Neural cell (in vitro differentiated cells): Measurements from ENCODE around the gene CNTFR. TPM values are rescaled to one million over a fixed set of nuclear protein-coding genes. Genes with fewer than 3 reads are reported as not detected.
"Not testable (repeated sequence)": the region's sequence is repeated elsewhere in the genome, so short reads cannot be mapped to it uniquely, and the experiment has no call there.

Experiments
- H2AFZ ChIP-seq: fragments of 200-600, 300-800 bp; sonication (generic), shearing (Covaris generic); 2 replicates; pipeline ENCODE4 v1.6.0; 2014; ENCODE audit warnings: low read depth, mild to moderate bottlenecking, antibody characterized with exemption, low read length, moderate library complexity
- H3F3A ChIP-seq: fragments of 200-600 bp; shearing (Covaris generic); 2 replicates; pipeline ENCODE4 v1.6.1; 2016; ENCODE audit warnings: mild to moderate bottlenecking, moderate library complexity, mixed read lengths, antibody characterized with exemption, low read length; ENCODE audit not compliant: insufficient read depth, poor library complexity, severe bottlenecking
- H3K27ac ChIP-seq: fragments of 200-600, 300-800 bp; sonication (generic), shearing (Covaris generic); 2 replicates; pipeline ENCODE4 v1.5.1; 2014; ENCODE audit warnings: mild to moderate bottlenecking, low read length, moderate library complexity
- H3K27me3 ChIP-seq: fragments of 300-800, 200-600 bp; sonication (generic), shearing (Covaris generic); 2 replicates; pipeline ENCODE4 v1.6.0; 2014; ENCODE audit warnings: mild to moderate bottlenecking, low read depth, low read length, moderate library complexity; ENCODE audit not compliant: insufficient read depth
- H3K36me3 ChIP-seq: fragments of 300-800, 200-600 bp; sonication (generic), shearing (Covaris generic); 2 replicates; pipeline ENCODE4 v1.5.1; 2014; ENCODE audit warnings: mild to moderate bottlenecking, antibody characterized with exemption, low read length, moderate library complexity; ENCODE audit not compliant: insufficient read depth
- H3K4me2 ChIP-seq: fragments of 300-800, 200-600 bp; sonication (generic), shearing (Covaris generic); 2 replicates; pipeline ENCODE4 v1.6.0; 2014; ENCODE audit warnings: mild to moderate bottlenecking, low read length
- H3K4me3 ChIP-seq: fragments of 300-800, 200-600 bp; sonication (generic), shearing (Covaris generic); 2 replicates; pipeline ENCODE4 v1.5.1; 2014; ENCODE audit warnings: mild to moderate bottlenecking, low read length, moderate library complexity
- H3K79me2 ChIP-seq: fragments of 200-600 bp; shearing (Covaris generic); replicated peaks from 2 replicates; pipeline ENCODE4 v1.6.0; 2014; ENCODE audit warnings: mild to moderate bottlenecking, low read length, moderate library complexity; ENCODE audit not compliant: insufficient read depth
- H3K9ac ChIP-seq: fragments of 300-800, 200-600 bp; sonication (generic), shearing (Covaris generic); 2 replicates; pipeline ENCODE4 v1.6.1; 2016; ENCODE audit warnings: mild to moderate bottlenecking, low read length, mixed read lengths
- H3K9me2 ChIP-seq: fragments of 200-600 bp; shearing (Covaris generic); 2 replicates; pipeline ENCODE4 v1.6.1; 2016; ENCODE audit warnings: mild to moderate bottlenecking, low read length, mixed read lengths; ENCODE audit not compliant: insufficient read depth
- H3K9me3 ChIP-seq: fragments of 200-600, 300-800 bp; sonication (generic), shearing (Covaris generic); 2 replicates; pipeline ENCODE4 v1.6.1; 2016; ENCODE audit warnings: mild to moderate bottlenecking, mixed run types, low read length, moderate library complexity, mixed read lengths
- H4K20me1 ChIP-seq: fragments of 200-600 bp; shearing (Covaris generic); 2 replicates; pipeline ENCODE4 v1.6.1; 2016; ENCODE audit warnings: mild to moderate bottlenecking, mixed run types; ENCODE audit not compliant: insufficient read depth
- EP300 ChIP-seq: fragments of 450-650 bp; conservative IDR thresholded peaks from 2 replicates; pipeline ENCODE4 v1.6.1; 2014; ENCODE audit warnings: antibody characterized with exemption, mild to moderate bottlenecking, moderate library complexity; ENCODE audit not compliant: poor library complexity, severe bottlenecking
- EZH2 ChIP-seq: fragments of 200-600, 300-800 bp; shearing (Covaris generic), sonication (generic); IDR thresholded peaks from 2 replicates; pipeline ENCODE4 v1.6.1; 2014; ENCODE audit warnings: antibody characterized with exemption, low read length, borderline replicate concordance, mild to moderate bottlenecking; ENCODE audit not compliant: insufficient read depth, poor library complexity, severe bottlenecking
- MXI1 ChIP-seq: fragments of 450-650 bp; conservative IDR thresholded peaks from 2 replicates; pipeline ENCODE4 v1.6.1; 2014; ENCODE audit warnings: antibody characterized with exemption, mild to moderate bottlenecking; ENCODE audit not compliant: poor library complexity, severe bottlenecking
- POLR2AphosphoS5 ChIP-seq: IDR thresholded peaks from 2 replicates; pipeline ENCODE4 v1.6.1; 2012
- RAD21 ChIP-seq: fragments of 450-650 bp; conservative IDR thresholded peaks from 2 replicates; pipeline ENCODE4 v1.6.1; 2014; ENCODE audit warnings: antibody characterized with exemption, mild to moderate bottlenecking, moderate library complexity
- SMC3 ChIP-seq: fragments of 450-650 bp; conservative IDR thresholded peaks from 2 replicates; pipeline ENCODE4 v1.6.1; 2014; ENCODE audit warnings: antibody characterized with exemption, mild to moderate bottlenecking, moderate library complexity; ENCODE audit not compliant: poor library complexity
- TAF1 ChIP-seq: IDR thresholded peaks from 2 replicates; pipeline ENCODE4 v1.6.1; 2012; ENCODE audit warnings: low read depth
- polyA plus RNA-seq: library from polyadenylated mRNA; depleted of rRNA; stranded (reverse); fragments of >200 nt; gene quantifications from 2 replicates; pipeline ENCODE4 v1.2.3, GENCODE V29; 2014
- TF ChIP-seq, protein P1 (sequence below): IDR thresholded peaks from 2 replicates; pipeline ENCODE4 v1.6.1; 2012; ENCODE audit warnings: borderline replicate concordance
- TF ChIP-seq, protein P2 (sequence below): fragments of 450-650 bp; IDR thresholded peaks from 2 replicates; pipeline ENCODE4 v1.5.1; 2014; ENCODE audit warnings: antibody characterized with exemption, mild to moderate bottlenecking, moderate library complexity; ENCODE audit not compliant: poor library complexity, severe bottlenecking

CNTFR gene
- polyA plus RNA-seq, 1 donor from 2014 or later: 19.0 TPM

DNA sequence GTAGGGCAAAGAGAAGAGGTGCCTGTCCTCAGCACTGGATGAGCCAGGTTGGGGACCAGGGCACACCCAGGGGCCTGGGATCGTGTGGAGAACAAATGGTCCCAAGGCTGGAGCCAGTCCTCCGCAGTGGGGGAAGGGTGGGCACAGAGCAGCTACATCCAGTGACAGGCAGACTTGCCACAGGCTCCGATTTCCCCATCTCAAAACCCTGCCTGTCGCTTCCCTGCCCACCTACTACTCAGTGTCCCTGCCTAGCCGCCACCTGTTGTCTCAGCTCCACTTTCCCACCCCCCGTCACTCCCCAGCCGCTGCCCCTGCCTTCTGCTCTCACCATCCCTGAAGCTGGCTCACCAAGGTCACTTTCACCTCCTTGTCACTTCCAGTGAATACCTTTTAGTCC, 52.8 kb downstream of the CNTFR start:
- Histone ChIP-seq H3K27ac (no peak overlapping the region), H3K9me3 (no peaks in the 10 kb centered on the region), H3K9ac (no peak overlapping the region), H3K4me3 (no peak overlapping the region), H3K27me3 (no peaks in the 10 kb centered on the region), H3K36me3 (no peaks in the 10 kb centered on the region), H3K79me2 (no peaks in the 10 kb centered on the region), H4K20me1 (no peaks in the 10 kb centered on the region), H3K4me2 (no peak overlapping the region), H3K9me2 (no peaks in the 10 kb centered on the region), H3F3A (no peaks in the 10 kb centered on the region), H2AFZ (no peak overlapping the region)
- TF ChIP-seq, protein P1, sequence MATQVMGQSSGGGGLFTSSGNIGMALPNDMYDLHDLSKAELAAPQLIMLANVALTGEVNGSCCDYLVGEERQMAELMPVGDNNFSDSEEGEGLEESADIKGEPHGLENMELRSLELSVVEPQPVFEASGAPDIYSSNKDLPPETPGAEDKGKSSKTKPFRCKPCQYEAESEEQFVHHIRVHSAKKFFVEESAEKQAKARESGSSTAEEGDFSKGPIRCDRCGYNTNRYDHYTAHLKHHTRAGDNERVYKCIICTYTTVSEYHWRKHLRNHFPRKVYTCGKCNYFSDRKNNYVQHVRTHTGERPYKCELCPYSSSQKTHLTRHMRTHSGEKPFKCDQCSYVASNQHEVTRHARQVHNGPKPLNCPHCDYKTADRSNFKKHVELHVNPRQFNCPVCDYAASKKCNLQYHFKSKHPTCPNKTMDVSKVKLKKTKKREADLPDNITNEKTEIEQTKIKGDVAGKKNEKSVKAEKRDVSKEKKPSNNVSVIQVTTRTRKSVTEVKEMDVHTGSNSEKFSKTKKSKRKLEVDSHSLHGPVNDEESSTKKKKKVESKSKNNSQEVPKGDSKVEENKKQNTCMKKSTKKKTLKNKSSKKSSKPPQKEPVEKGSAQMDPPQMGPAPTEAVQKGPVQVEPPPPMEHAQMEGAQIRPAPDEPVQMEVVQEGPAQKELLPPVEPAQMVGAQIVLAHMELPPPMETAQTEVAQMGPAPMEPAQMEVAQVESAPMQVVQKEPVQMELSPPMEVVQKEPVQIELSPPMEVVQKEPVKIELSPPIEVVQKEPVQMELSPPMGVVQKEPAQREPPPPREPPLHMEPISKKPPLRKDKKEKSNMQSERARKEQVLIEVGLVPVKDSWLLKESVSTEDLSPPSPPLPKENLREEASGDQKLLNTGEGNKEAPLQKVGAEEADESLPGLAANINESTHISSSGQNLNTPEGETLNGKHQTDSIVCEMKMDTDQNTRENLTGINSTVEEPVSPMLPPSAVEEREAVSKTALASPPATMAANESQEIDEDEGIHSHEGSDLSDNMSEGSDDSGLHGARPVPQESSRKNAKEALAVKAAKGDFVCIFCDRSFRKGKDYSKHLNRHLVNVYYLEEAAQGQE: no peak

DNA sequence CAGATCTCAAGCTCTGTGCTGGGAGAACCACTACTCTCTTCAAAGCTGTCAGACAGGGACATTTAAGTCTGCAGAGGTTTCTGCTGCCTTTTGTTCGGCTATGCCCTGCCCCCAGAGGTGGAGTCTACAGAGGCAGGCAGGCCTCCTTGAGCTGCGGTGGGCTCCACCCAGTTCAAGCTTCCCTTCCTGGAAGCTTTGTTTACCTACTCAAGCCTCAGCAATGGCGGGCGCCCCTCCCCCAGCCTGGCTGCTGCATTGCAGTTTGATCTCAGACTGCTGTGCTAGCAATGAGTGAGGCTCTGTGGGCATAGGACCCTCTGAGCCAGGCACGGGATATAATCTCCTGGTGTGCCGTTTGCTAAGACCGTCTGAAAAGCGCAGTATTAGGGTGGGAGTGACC, 57.5 kb downstream of the CNTFR start:
- not testable (repeated sequence) for H3K27ac ChIP-seq, H3K4me2 ChIP-seq, H3K9me2 ChIP-seq, H3K27me3 ChIP-seq, H3K4me3 ChIP-seq, H3K36me3 ChIP-seq, H4K20me1 ChIP-seq, H3F3A ChIP-seq, H3K79me2 ChIP-seq, H3K9me3 ChIP-seq, H2AFZ ChIP-seq, H3K9ac ChIP-seq

DNA sequence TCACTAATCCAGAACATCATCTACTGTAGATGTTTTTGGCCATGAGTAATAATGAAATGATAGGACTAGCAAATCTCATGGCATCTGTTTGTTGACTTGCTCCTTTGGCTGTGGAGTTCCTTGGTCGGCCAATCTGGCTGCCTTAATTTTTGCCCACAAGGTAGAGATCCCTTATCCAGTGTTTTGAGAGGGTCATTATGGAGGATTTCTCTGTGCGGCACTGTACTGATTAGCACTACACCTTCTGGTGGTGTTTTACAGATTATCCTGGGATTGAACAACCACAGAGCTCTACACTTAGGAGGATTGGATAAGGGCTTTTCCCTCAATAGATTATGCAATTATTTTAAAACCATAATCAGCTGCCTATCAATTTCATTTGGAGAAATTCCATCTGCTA, 63.5 kb downstream of the CNTFR start:
- no peak overlapping the region for H3K4me3 ChIP-seq
- TF ChIP-seq, protein P1: no peak
- TF ChIP-seq EP300 (no peak), EZH2 (no peak), MXI1 (no peak), TAF1 (no peak), RAD21 (no peak), POLR2AphosphoS5 (no peak), SMC3 (no peak)
- TF ChIP-seq, protein P2, sequence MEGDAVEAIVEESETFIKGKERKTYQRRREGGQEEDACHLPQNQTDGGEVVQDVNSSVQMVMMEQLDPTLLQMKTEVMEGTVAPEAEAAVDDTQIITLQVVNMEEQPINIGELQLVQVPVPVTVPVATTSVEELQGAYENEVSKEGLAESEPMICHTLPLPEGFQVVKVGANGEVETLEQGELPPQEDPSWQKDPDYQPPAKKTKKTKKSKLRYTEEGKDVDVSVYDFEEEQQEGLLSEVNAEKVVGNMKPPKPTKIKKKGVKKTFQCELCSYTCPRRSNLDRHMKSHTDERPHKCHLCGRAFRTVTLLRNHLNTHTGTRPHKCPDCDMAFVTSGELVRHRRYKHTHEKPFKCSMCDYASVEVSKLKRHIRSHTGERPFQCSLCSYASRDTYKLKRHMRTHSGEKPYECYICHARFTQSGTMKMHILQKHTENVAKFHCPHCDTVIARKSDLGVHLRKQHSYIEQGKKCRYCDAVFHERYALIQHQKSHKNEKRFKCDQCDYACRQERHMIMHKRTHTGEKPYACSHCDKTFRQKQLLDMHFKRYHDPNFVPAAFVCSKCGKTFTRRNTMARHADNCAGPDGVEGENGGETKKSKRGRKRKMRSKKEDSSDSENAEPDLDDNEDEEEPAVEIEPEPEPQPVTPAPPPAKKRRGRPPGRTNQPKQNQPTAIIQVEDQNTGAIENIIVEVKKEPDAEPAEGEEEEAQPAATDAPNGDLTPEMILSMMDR: no peak

More for the DNA sequence above, 63.5 kb downstream of the CNTFR start:
- Histone ChIP-seq H2AFZ (no peak overlapping the region), H3K36me3 (no peaks in the 10 kb centered on the region), H3K9me3 (no peaks in the 10 kb centered on the region), H3K9ac (no peak overlapping the region), H3F3A (no peaks in the 10 kb centered on the region), H3K9me2 (no peaks in the 10 kb centered on the region), H3K27me3 (no peaks in the 10 kb centered on the region), H4K20me1 (no peaks in the 10 kb centered on the region), H3K4me2 (no peak overlapping the region), H3K79me2 (peaks cover 3% of the 10 kb centered on the region), H3K27ac (no peak overlapping the region)
